Temporal lobe (tissue), 1 donor: ENCODE measurements around the gene MAGEC1. TPM values are rescaled to one million over a fixed set of nuclear protein-coding genes. Genes with fewer than 3 reads are reported as not detected.

Experiments used
- total RNA-seq: library from RNA; depleted of rRNA; stranded (reverse); fragments of >200 nt; gene quantifications from one replicate; pipeline ENCODE4 v1.2.3, GENCODE V29; 2014

MAGEC1 gene
- total RNA-seq, 1 donor from 2014 or later, result not detected

Other genes with a start within 250 kb of the MAGEC1 start
- not detected for gene SPANXD, start 205.2 kb upstream of the MAGEC1 start, total RNA-seq
- 0.25 TPM for gene MAGEC3, start 65.6 kb upstream of the MAGEC1 start, total RNA-seq